ENCODE results near the gene CNTN4. TPM values are rescaled to one million over a fixed set of nuclear protein-coding genes. Genes with fewer than 3 reads are reported as not detected.

The CNTN4 gene
- total RNA-seq, 1 donor from 2014 or later, result 23.0 TPM

GRCh38 chr3:3027976-3028567, 929.4 kb downstream of the CNTN4 start:
- Mint-ChIP-seq H3K9me3 (ENCODE audit: unreplicated experiment) (no peaks in the 10 kb centered on the region), H3K4me3 (ENCODE audit: unreplicated experiment) (no peak overlapping the region), H3K27me3 (ENCODE audit: unreplicated experiment) (no peaks in the 10 kb centered on the region), H3K27ac (ENCODE audit: unreplicated experiment) (no peak overlapping the region), H3K36me3 (ENCODE audit: unreplicated experiment) (no peaks in the 10 kb centered on the region), H3K4me1 (ENCODE audit: low read depth, unreplicated experiment) (peaks cover 11% of the 10 kb centered on the region)
- DNase-seq, result no peak
- TF ChIP-seq, protein P1, sequence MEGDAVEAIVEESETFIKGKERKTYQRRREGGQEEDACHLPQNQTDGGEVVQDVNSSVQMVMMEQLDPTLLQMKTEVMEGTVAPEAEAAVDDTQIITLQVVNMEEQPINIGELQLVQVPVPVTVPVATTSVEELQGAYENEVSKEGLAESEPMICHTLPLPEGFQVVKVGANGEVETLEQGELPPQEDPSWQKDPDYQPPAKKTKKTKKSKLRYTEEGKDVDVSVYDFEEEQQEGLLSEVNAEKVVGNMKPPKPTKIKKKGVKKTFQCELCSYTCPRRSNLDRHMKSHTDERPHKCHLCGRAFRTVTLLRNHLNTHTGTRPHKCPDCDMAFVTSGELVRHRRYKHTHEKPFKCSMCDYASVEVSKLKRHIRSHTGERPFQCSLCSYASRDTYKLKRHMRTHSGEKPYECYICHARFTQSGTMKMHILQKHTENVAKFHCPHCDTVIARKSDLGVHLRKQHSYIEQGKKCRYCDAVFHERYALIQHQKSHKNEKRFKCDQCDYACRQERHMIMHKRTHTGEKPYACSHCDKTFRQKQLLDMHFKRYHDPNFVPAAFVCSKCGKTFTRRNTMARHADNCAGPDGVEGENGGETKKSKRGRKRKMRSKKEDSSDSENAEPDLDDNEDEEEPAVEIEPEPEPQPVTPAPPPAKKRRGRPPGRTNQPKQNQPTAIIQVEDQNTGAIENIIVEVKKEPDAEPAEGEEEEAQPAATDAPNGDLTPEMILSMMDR (IDR thresholded peaks at IDR 0.05; ENCODE audit: partially characterized antibody, unreplicated experiment), result no peak

DNA sequence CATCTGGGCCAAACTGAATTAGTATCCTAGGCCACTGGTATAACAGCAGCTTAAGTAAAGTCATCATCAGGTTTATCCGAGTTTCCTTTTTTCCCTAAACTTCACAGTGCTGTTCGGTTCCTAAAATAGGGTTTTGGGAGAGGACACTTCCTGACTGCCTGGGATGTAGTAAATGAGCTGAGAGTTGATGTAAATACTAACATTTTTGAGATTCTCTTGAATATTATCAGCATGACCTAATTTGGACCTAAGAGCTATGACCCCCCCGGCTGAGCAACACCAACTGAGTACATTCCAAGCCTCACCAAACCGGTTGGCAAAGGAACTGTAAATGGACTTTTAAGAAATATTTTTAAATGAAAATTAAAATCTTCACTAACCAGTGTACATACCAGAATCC, 932.7 kb downstream of the CNTN4 start:
- TF ChIP-seq, protein P1 (IDR thresholded peaks at IDR 0.05; ENCODE audit: partially characterized antibody, unreplicated experiment), result no peak
- Mint-ChIP-seq H3K9me3 (ENCODE audit: unreplicated experiment) (no peaks in the 10 kb centered on the region), H3K27me3 (ENCODE audit: unreplicated experiment) (no peaks in the 10 kb centered on the region), H3K36me3 (ENCODE audit: unreplicated experiment) (no peaks in the 10 kb centered on the region), H3K4me3 (ENCODE audit: unreplicated experiment) (no peak overlapping the region), H3K27ac (ENCODE audit: unreplicated experiment) (no peak overlapping the region), H3K4me1 (ENCODE audit: low read depth, unreplicated experiment) (no peaks in the 10 kb centered on the region)
- DNase-seq, result no peak

DNA sequence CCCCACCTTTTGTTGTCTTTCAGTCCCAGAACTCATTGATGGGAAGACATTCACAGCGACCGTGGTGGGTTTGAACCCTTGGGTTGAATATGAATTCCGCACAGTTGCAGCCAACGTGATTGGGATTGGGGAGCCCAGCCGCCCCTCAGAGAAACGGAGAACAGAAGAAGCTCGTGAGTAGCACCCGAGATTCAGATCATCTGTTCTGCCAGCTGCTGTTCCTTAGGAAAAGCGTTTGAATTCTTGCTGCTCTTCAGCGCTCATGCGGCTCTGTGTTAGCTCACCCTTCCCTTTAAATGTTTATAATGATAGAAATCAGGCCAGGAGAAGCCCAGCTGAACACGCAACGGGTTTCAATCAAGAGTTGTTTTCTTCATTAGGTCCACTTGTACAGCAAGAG, 938.5 kb downstream of the CNTN4 start:
- DNase-seq, result no peak
- H3K4me1 Mint-ChIP-seq (ENCODE audit: low read depth, unreplicated experiment), result peaks cover 8% of the 10 kb centered on the region
- TF ChIP-seq, protein P1 (IDR thresholded peaks at IDR 0.05; ENCODE audit: partially characterized antibody, unreplicated experiment), result no peak
- H3K9me3 Mint-ChIP-seq (ENCODE audit: unreplicated experiment), result no peaks in the 10 kb centered on the region
- peaks cover 2% of the 10 kb centered on the region for H3K27me3 Mint-ChIP-seq (ENCODE audit: unreplicated experiment)
- no peak overlapping the region for H3K27ac Mint-ChIP-seq (ENCODE audit: unreplicated experiment)
- no peak overlapping the region for H3K4me3 Mint-ChIP-seq (ENCODE audit: unreplicated experiment)
- H3K36me3 Mint-ChIP-seq (ENCODE audit: unreplicated experiment), result no peaks in the 10 kb centered on the region

DNA sequence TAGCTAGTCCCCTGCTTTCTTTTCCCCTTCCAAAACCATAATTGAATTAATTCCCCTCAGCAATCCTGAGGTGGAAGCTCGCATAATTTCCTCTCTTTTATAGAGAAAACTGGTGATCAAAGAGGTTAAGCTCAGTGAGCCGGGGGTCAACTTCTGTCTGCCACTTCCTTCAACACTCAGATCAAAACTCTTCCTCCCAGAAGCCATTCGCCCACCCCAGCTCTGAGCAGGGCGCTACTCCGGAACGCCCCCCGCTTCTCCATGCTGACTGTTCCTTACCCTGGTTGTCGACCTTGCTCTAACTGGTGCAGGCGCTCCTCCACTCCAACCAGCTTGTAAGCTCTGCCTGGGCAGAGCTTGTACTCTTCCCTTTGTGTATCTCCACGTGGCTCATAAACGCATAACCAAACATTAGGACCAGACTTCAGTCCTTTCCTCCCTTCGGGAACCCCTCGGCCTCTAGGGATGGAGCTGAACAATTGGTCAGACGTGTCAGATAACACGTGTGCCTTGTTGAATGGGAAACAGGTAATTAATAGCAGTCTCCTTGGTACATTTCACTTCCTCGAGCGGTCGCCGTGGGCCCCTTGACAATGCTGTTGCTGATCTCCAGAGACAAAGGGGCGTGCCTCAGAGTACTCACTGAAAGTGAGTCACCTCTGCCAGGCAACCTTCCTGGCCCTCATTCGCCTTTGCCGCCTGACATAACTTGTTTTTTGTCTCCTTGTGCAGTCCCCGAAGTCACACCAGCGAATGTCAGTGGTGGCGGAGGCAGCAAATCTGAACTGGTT, 939.7 kb downstream of the CNTN4 start:
- DNase-seq, result no peak
- H3K4me3 Mint-ChIP-seq (ENCODE audit: unreplicated experiment), result no peak overlapping the region
- H3K4me1 Mint-ChIP-seq (ENCODE audit: low read depth, unreplicated experiment), result peaks cover 8% of the 10 kb centered on the region
- TF ChIP-seq, protein P1 (IDR thresholded peaks at IDR 0.05; ENCODE audit: partially characterized antibody, unreplicated experiment), result no peak
- H3K36me3 Mint-ChIP-seq (ENCODE audit: unreplicated experiment), result no peaks in the 10 kb centered on the region
- peaks cover 2% of the 10 kb centered on the region for H3K27me3 Mint-ChIP-seq (ENCODE audit: unreplicated experiment)
- H3K27ac Mint-ChIP-seq (ENCODE audit: unreplicated experiment), result no peak overlapping the region
- H3K9me3 Mint-ChIP-seq (ENCODE audit: unreplicated experiment), result no peaks in the 10 kb centered on the region

DNA sequence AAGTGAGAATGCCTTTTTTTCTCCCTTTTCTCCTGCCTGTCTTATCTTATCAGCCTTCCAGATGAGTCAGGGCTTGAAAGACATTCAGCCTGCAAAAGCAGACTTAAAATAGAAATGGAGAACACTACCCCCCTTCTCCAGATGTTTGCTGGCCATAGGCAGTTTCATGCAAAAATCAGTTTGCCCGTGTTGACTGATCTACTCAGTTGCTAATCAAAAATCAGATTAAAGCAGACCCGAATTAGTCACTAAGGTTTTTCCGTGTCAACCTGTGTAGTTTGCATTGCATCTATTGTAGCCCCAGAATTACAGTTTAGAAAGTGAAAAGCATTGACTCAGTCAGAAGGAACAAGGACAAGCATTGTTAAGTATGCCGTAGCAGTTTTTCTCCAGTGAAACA, 955.3 kb downstream of the CNTN4 start:
- H3K27ac Mint-ChIP-seq (ENCODE audit: unreplicated experiment), result no peak overlapping the region
- H3K9me3 Mint-ChIP-seq (ENCODE audit: unreplicated experiment), result peaks cover 1% of the 10 kb centered on the region
- DNase-seq, result no peak
- H3K27me3 Mint-ChIP-seq (ENCODE audit: unreplicated experiment), result no peaks in the 10 kb centered on the region
- TF ChIP-seq, protein P1 (IDR thresholded peaks at IDR 0.05; ENCODE audit: partially characterized antibody, unreplicated experiment), result no peak
- H3K4me3 Mint-ChIP-seq (ENCODE audit: unreplicated experiment), result no peak overlapping the region
- H3K4me1 Mint-ChIP-seq (ENCODE audit: low read depth, unreplicated experiment), result peaks cover 4% of the 10 kb centered on the region
- H3K36me3 Mint-ChIP-seq (ENCODE audit: unreplicated experiment), result no peaks in the 10 kb centered on the region
